Right ventricle myocardium inferior (tissue), 1 donor: ENCODE results near the gene DOCK8. TPM values are rescaled to one million over a fixed set of nuclear protein-coding genes. Genes with fewer than 3 reads are reported as not detected.

ENCODE experiments used
- ATAC-seq: fragments of 200-7000 bp; cut with Tn5 transposase; one replicate; pipeline ENCODE4 v1.9.1; 2020; ENCODE audit warnings: mild to moderate bottlenecking, moderate library complexity
- DNase-seq: peaks from one replicate; pipeline ENCODE4 v3.0.0; 2021; ENCODE audit errors: missing footprints
- intact Hi-C: fragments of 100-400 bp; cut with DNase I; formaldehyde crosslinking; loops from one replicate; pipeline ENCODE4 v1.11.0; 2022
- total RNA-seq: library from RNA; stranded (reverse); fragmentation: NEBNext Ultra II Directional; extraction: Animal tissue kit (Norgen Biotek cat#: 25700); gene quantifications from one replicate; pipeline ENCODE4 v1.2.1, GENCODE V29; 2021
- donor health status: DM: no; HTN: yes; CAD: no; lungs with severe emphysema.

The DOCK8 gene
- total RNA-seq, 1 donor from 2014 or later = 6.1 TPM

GRCh38 chr9:503326-503725, 288.7 kb downstream of the DOCK8 start:
- intact Hi-C loops = loop anchor here (5.0 kb wide), 3 partner anchors 46 to 109 kb away; no protein-coding TSS in a partner anchor
- DNase-seq (no peak), ATAC-seq (no peak)

GRCh38 chr9:503881-504852, 289.5 kb downstream of the DOCK8 start, which contains the start of gene KANK1:
Gene KANK1, plus strand, starts transcription at chr9:504695.
- intact Hi-C loops = loop anchor here (1.0 to 5.0 kb wide), 5 partner anchors 34 to 108 kb away; no protein-coding TSS in a partner anchor
- ATAC-seq (peak; percentile 85), DNase-seq (peak; percentile 89)

- peak; percentile 33 for ATAC-seq
- intact Hi-C loops = loop anchor here (1.0 to 5.0 kb wide), 6 partner anchors 35 to 257 kb away; no protein-coding TSS in a partner anchor
- no peak for DNase-seq
Observed at GRCh38 chr9:504921-505740, 290.5 kb downstream of the DOCK8 start.

- ATAC-seq (no peak), DNase-seq (no peak)
- intact Hi-C loops = loop anchor here (2.0 to 5.0 kb wide), 2 partner anchors 41 to 257 kb away; no protein-coding TSS in a partner anchor
Observed at GRCh38 chr9:505741-506059, 291.0 kb downstream of the DOCK8 start.

GRCh38 chr9:506281-506680, 291.6 kb downstream of the DOCK8 start:
- ATAC-seq (no peak), DNase-seq (no peak)
- intact Hi-C loops = loop anchor here (5.0 kb wide), 1 partner anchor 256 kb away; no protein-coding TSS in a partner anchor

GRCh38 chr9:511861-512260, 297.2 kb downstream of the DOCK8 start:
- ATAC-seq = no peak
- intact Hi-C loops = no loop called here
- DNase-seq = no peak

- ATAC-seq (no peak), DNase-seq (no peak)
- intact Hi-C loops = no loop called here
Observed at GRCh38 chr9:512555-513272, 298.0 kb downstream of the DOCK8 start.

Other genes with a start within 250 kb of the DOCK8 start
- gene WASHC1, start 185.4 kb upstream of the DOCK8 start, total RNA-seq = 13.4 TPM
- gene FOXD4, start 96.4 kb upstream of the DOCK8 start, total RNA-seq = not detected
- 13.2 TPM for gene ZNG1A, start 35.8 kb upstream of the DOCK8 start, total RNA-seq